AG04450 (cell line): ENCODE measurements around the gene PIK3R4. TPM values are rescaled to one million over a fixed set of nuclear protein-coding genes. Genes with fewer than 3 reads are reported as not detected.

Source experiments
- CTCF ChIA-PET: fragments of 300-600, 350-600 bp; formaldehyde crosslinking; extraction: SDS; loops from one replicate; lab custom pipeline; 2022; ENCODE audit warnings: antibody characterized with exemption, inconsistent platforms; lab: Charles Lee
- POLR2A ChIA-PET: fragments of 350-600 bp; formaldehyde crosslinking; extraction: SDS; loops from one replicate; lab custom pipeline; 2021; ENCODE audit warnings: antibody characterized with exemption, inconsistent platforms; lab: Yijun Ruan, JAX
- DNase-seq: peaks from one replicate; pipeline ENCODE4 v3.0.0-alpha.2; 2011; ENCODE audit warnings: low read depth, low spot score
- H3K27ac ChIP-seq: one replicate; pipeline ENCODE4 v1.5.1; 2012; ENCODE audit warnings: low read depth, low read length, control low read depth
- H3K27me3 ChIP-seq: one replicate; pipeline ENCODE4 v1.6.0; 2012; ENCODE audit warnings: low read length; ENCODE audit not compliant: control insufficient read depth, insufficient read depth
- H3K4me3 ChIP-seq: 2 replicates; pipeline ENCODE4 v1.5.1; 2011; ENCODE audit warnings: mild to moderate bottlenecking, low read depth, low read length, control low read depth
- H3K9me3 ChIP-seq: 2 replicates; pipeline ENCODE4 v1.5.1; 2012; ENCODE audit warnings: low read length; ENCODE audit not compliant: control insufficient read depth, insufficient read depth
- CTCF ChIP-seq: IDR thresholded peaks from 2 replicates; pipeline ENCODE4 v1.5.1; 2011; ENCODE audit warnings: low read depth, low read length, control low read depth, inconsistent platforms
- polyA plus RNA-seq: library from polyadenylated mRNA; depleted of rRNA; stranded (reverse); fragments of >200 nt; gene quantifications from 2 replicates; pipeline ENCODE4 v1.2.3, GENCODE V29; 2011

The PIK3R4 gene
- polyA plus RNA-seq, 1 experiment = 25.6 TPM

DNA sequence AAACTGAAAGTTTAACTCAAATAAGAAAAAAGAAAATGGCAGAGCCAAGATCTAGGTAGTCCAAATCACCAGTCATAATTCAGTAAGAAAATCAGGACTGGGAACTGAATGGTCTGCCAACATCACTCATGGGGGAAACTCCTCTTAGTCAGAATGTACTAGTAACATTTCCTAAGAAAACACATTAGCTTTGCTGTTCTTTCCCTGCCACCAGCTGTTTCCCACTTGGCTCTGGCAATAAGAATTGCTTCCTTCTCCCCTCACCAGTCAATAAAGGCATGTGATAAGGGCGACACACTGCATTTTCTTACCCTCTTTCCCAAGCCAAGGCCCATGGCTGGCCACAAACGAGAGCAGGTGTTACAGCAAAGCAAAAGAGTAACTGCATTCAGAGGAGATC, 46.1 kb downstream of the PIK3R4 start:
- CTCF ChIA-PET = interaction anchor here (0.6 to 1.9 kb wide), 3 partner anchors 11 to 193 kb away, joined by 3 to 5 read pairs (median 3); partner anchors contain the start of gene ATP2C1
- POLR2A ChIA-PET = no interaction called here
- DNase-seq = no peak
- Histone ChIP-seq H3K27ac (no peak overlapping the region), H3K9me3 (no peaks in the 10 kb centered on the region), H3K27me3 (no peaks in the 10 kb centered on the region), H3K4me3 (no peak overlapping the region)
- no peak for TF ChIP-seq CTCF

GRCh38 chr3:130699765-130700164, 46.9 kb downstream of the PIK3R4 start:
- POLR2A ChIA-PET = no interaction called here
- no peaks in the 10 kb centered on the region for H3K9me3 ChIP-seq
- TF ChIP-seq CTCF = peak; percentile 48
- H3K27ac ChIP-seq = no peak overlapping the region
- H3K4me3 ChIP-seq = no peak overlapping the region
- no peaks in the 10 kb centered on the region for H3K27me3 ChIP-seq
- CTCF ChIA-PET = interaction anchor here (1.9 kb wide), 1 partner anchor 12 kb away, joined by 5 read pairs; no protein-coding TSS in a partner anchor
- DNase-seq = no peak

GRCh38 chr3:130693314-130693713, 53.3 kb downstream of the PIK3R4 start:
- CTCF ChIA-PET = no interaction called here
- DNase-seq = no peak
- no peak overlapping the region for H3K27ac ChIP-seq
- no peak for TF ChIP-seq CTCF
- POLR2A ChIA-PET = no interaction called here
- no peak overlapping the region for H3K4me3 ChIP-seq
- H3K27me3 ChIP-seq = no peaks in the 10 kb centered on the region
- no peaks in the 10 kb centered on the region for H3K9me3 ChIP-seq

DNA sequence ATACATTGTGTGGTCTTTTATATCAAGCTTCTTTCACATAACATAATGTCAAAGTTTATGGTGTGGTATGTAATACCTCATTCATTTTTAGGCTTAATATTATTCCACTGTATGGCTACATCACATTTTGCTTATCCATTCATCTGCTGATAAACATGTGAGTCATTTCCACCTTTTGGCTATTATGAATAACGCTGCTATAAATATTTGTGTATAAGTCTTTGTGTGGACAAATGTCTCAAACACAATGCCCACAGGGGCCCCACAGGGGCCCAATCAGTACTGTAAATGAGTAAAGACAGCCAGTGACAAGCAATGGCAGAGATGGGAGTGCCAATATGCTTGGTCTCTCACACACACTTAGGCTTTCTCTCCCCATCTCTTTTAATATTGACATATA, 54.2 kb downstream of the PIK3R4 start:
- CTCF ChIA-PET = interaction anchor here (1.0 kb wide), 1 partner anchor 68 kb away, joined by 3 read pairs; no protein-coding TSS in a partner anchor
- no peak for DNase-seq
- POLR2A ChIA-PET = no interaction called here
- no peak overlapping the region for H3K27ac ChIP-seq
- no peak overlapping the region for H3K4me3 ChIP-seq
- no peak for TF ChIP-seq CTCF
- H3K27me3 ChIP-seq = no peaks in the 10 kb centered on the region
- no peaks in the 10 kb centered on the region for H3K9me3 ChIP-seq

GRCh38 chr3:130688697-130689470, 57.7 kb downstream of the PIK3R4 start:
- no peak for DNase-seq
- CTCF ChIA-PET = no interaction called here
- no peaks in the 10 kb centered on the region for H3K9me3 ChIP-seq
- H3K27me3 ChIP-seq = no peaks in the 10 kb centered on the region
- no peak overlapping the region for H3K27ac ChIP-seq
- POLR2A ChIA-PET = no interaction called here
- no peak for TF ChIP-seq CTCF
- H3K4me3 ChIP-seq = no peak overlapping the region
